Measurements from ENCODE around the gene OR2V2. TPM values are rescaled to one million over a fixed set of nuclear protein-coding genes. Genes with fewer than 3 reads are reported as not detected.
"Not testable (repeated sequence)": the region's sequence is repeated elsewhere in the genome, so short reads cannot be mapped to it uniquely, and the experiment has no call there.

The OR2V2 gene
- total RNA-seq, 1 experiment from 2014 or later, result not detected

GRCh38 chr5:181112476-181112875, 34.9 kb upstream of the OR2V2 start:
- Histone ChIP-seq H3K9me3 (ENCODE audit: control insufficient read depth, low read depth, low read length) (no peaks in the 10 kb centered on the region), H3K27me3 (ENCODE audit: insufficient read depth, low read length) (peaks cover 4% of the 10 kb centered on the region; the same call in 1 of the 2 replicates), H3K9ac (ENCODE audit: extremely low read depth, insufficient read length, low read length) (no peak overlapping the region), H3K79me1 (ENCODE audit: insufficient read depth, low read depth, low read length, poor library complexity, severe bottlenecking) (no peaks in the 10 kb centered on the region), H2AK5ac (ENCODE audit: insufficient read length, low read length) (no peak overlapping the region), H3K27ac (ENCODE audit: insufficient read length, low read depth, low read length) (no peak overlapping the region), H2AFZ (ENCODE audit: low read length) (no peak overlapping the region), H3K79me2 (ENCODE audit: insufficient read depth, low read length) (no peaks in the 10 kb centered on the region), H2BK5ac (ENCODE audit: insufficient read length, low read length) (no peak overlapping the region), H3K4me2 (ENCODE audit: insufficient read depth, insufficient read length, low read length) (no peak overlapping the region), H3K56ac (ENCODE audit: insufficient read length, low read depth, low read length) (no peak overlapping the region), H3K23ac (ENCODE audit: insufficient read length, low read depth, low read length) (no peak overlapping the region), H4K5ac (ENCODE audit: insufficient read length, low read depth, low read length) (no peak overlapping the region), H3K23me2 (ENCODE audit: insufficient read length, low read depth, low read length, poor library complexity, severe bottlenecking) (peaks cover 10% of the 10 kb centered on the region), H3K4me1 (ENCODE audit: insufficient read depth, low read length) (peaks cover 3% of the 10 kb centered on the region; the same call in 1 of the 2 replicates), H4K91ac (ENCODE audit: insufficient read length, low read depth, low read length) (no peak overlapping the region), H2BK15ac (ENCODE audit: low read depth, low read length) (no peak overlapping the region), H2BK20ac (ENCODE audit: low read depth, low read length, poor library complexity, severe bottlenecking) (no peak overlapping the region), H3T11ph (ENCODE audit: low read length) (no peak overlapping the region), H4K8ac (replicated peaks; ENCODE audit: insufficient read length, low read depth, low read length) (no peak overlapping the region), H3K18ac (ENCODE audit: insufficient read length, low read depth, low read length) (no peak overlapping the region), H3K14ac (ENCODE audit: insufficient read depth, low read length) (no peak overlapping the region), H4K20me1 (ENCODE audit: control insufficient read depth, insufficient read depth, insufficient read length) (no peaks in the 10 kb centered on the region), H2BK120ac (ENCODE audit: low read depth, low read length, poor library complexity, severe bottlenecking) (no peak overlapping the region), H3K4ac (ENCODE audit: low read depth, low read length) (no peak overlapping the region), H2BK12ac (ENCODE audit: insufficient read length, low read depth, low read length) (no peak overlapping the region)
- no peak for DNase-seq
- no CpG with 5 or more reads among the region's 5 CpGs for WGBS (ENCODE audit: extremely low coverage, insufficient read length, low lambda C conversion rate)
- Mint-ChIP-seq H3K36me3 (ENCODE audit: insufficient read depth in 1 of 3, low read depth in 3 of 3) (peaks cover 0 to 8% (median 2%) of the 10 kb centered on the region in 3 experiments; a peak in 4 of 7 replicates), H3K27ac (no peak overlapping the region), H3K27me3 (ENCODE audit: low read depth) (peaks cover 81% of the 10 kb centered on the region), H3K9me3 (peaks cover 9 to 12% of the 10 kb centered on the region in 2 experiments; a peak in 4 of 5 replicates), H3K4me3 (no peak overlapping the region), H3K4me1 (peaks cover 39 to 41% of the 10 kb centered on the region in 2 experiments)
- no peak for TF ChIP-seq CTCF (conservative IDR thresholded peaks at IDR 0.05)

GRCh38 chr5:181113572-181113971, 33.8 kb upstream of the OR2V2 start:
- not testable (repeated sequence) for H3K79me2 ChIP-seq (ENCODE audit: insufficient read depth, low read length); H3K27me3 ChIP-seq (ENCODE audit: insufficient read depth, low read length); H3K23ac ChIP-seq (ENCODE audit: insufficient read length, low read depth, low read length); H4K8ac ChIP-seq (replicated peaks; ENCODE audit: insufficient read length, low read depth, low read length); H2AK5ac ChIP-seq (ENCODE audit: insufficient read length, low read length); H2BK20ac ChIP-seq (ENCODE audit: low read depth, low read length, poor library complexity, severe bottlenecking); H3K4ac ChIP-seq (ENCODE audit: low read depth, low read length); H3K36me3 Mint-ChIP-seq (ENCODE audit: insufficient read depth in 1 of 3, low read depth in 3 of 3); H3K4me3 Mint-ChIP-seq; DNase-seq; H3K9ac ChIP-seq (ENCODE audit: extremely low read depth, insufficient read length, low read length); H4K20me1 ChIP-seq (ENCODE audit: control insufficient read depth, insufficient read depth, insufficient read length); H2BK5ac ChIP-seq (ENCODE audit: insufficient read length, low read length); H4K5ac ChIP-seq (ENCODE audit: insufficient read length, low read depth, low read length); H2BK15ac ChIP-seq (ENCODE audit: low read depth, low read length); H3K27ac ChIP-seq (ENCODE audit: insufficient read length, low read depth, low read length); H3K4me2 ChIP-seq (ENCODE audit: insufficient read depth, insufficient read length, low read length); H3K14ac ChIP-seq (ENCODE audit: insufficient read depth, low read length); H3K9me3 ChIP-seq (ENCODE audit: control insufficient read depth, low read depth, low read length); H4K91ac ChIP-seq (ENCODE audit: insufficient read length, low read depth, low read length); H2BK12ac ChIP-seq (ENCODE audit: insufficient read length, low read depth, low read length); H2AFZ ChIP-seq (ENCODE audit: low read length); H3K79me1 ChIP-seq (ENCODE audit: insufficient read depth, low read depth, low read length, poor library complexity, severe bottlenecking); H2BK120ac ChIP-seq (ENCODE audit: low read depth, low read length, poor library complexity, severe bottlenecking); H3T11ph ChIP-seq (ENCODE audit: low read length); H3K27ac Mint-ChIP-seq; H3K18ac ChIP-seq (ENCODE audit: insufficient read length, low read depth, low read length); H3K4me1 ChIP-seq (ENCODE audit: insufficient read depth, low read length); H3K56ac ChIP-seq (ENCODE audit: insufficient read length, low read depth, low read length)
- Mint-ChIP-seq H3K4me1 (peaks cover 33 to 36% of the 10 kb centered on the region in 2 experiments), H3K27me3 (ENCODE audit: low read depth) (peaks cover 87% of the 10 kb centered on the region), H3K9me3 (peaks cover 9 to 12% of the 10 kb centered on the region in 2 experiments; a peak in 4 of 5 replicates)
- no CpG with 5 or more reads among the region's 13 CpGs for WGBS (ENCODE audit: extremely low coverage, insufficient read length, low lambda C conversion rate)
- peaks cover 10% of the 10 kb centered on the region for H3K23me2 ChIP-seq (ENCODE audit: insufficient read length, low read depth, low read length, poor library complexity, severe bottlenecking)

All from H9 (cell line).